ENCODE data around the gene CLTCL1.

DNA sequence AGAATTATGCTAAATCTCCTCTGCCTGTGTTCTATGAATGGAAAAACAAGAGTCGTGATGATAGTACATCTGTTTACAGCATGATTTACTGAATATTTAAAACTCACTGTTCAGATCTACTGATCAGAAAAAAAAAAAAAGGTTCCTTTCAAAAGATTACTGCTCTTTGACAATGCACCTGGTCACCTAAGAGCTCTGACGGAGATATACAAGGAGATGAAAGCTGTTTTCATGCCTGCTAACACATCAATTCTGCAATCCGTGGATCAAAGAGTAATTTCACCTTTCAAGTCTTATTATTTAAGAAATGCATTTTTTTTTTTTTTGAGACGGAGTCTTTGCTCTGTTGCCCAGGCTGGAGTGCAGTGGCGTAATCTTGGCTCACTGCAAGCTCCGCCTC lies 30.7 kb downstream of the CLTCL1 start:
- TF ChIP-seq, protein P1, sequence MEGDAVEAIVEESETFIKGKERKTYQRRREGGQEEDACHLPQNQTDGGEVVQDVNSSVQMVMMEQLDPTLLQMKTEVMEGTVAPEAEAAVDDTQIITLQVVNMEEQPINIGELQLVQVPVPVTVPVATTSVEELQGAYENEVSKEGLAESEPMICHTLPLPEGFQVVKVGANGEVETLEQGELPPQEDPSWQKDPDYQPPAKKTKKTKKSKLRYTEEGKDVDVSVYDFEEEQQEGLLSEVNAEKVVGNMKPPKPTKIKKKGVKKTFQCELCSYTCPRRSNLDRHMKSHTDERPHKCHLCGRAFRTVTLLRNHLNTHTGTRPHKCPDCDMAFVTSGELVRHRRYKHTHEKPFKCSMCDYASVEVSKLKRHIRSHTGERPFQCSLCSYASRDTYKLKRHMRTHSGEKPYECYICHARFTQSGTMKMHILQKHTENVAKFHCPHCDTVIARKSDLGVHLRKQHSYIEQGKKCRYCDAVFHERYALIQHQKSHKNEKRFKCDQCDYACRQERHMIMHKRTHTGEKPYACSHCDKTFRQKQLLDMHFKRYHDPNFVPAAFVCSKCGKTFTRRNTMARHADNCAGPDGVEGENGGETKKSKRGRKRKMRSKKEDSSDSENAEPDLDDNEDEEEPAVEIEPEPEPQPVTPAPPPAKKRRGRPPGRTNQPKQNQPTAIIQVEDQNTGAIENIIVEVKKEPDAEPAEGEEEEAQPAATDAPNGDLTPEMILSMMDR (IDR thresholded peaks at IDR 0.05) = no peak
- TF ChIP-seq EP300 (IDR thresholded peaks at IDR 0.05) = no peak
